NCI-H1105 (cell line): ENCODE data around the gene RIMS3.
"Not testable (repeated sequence)": the region's sequence is repeated elsewhere in the genome, so short reads cannot be mapped to it uniquely, and the experiment has no call there.

Experiments used
- DNase-seq: peaks from one replicate; lab custom pipeline; 2025; lab: John Stamatoyannopoulos, UW

The RIMS3 gene

DNA sequence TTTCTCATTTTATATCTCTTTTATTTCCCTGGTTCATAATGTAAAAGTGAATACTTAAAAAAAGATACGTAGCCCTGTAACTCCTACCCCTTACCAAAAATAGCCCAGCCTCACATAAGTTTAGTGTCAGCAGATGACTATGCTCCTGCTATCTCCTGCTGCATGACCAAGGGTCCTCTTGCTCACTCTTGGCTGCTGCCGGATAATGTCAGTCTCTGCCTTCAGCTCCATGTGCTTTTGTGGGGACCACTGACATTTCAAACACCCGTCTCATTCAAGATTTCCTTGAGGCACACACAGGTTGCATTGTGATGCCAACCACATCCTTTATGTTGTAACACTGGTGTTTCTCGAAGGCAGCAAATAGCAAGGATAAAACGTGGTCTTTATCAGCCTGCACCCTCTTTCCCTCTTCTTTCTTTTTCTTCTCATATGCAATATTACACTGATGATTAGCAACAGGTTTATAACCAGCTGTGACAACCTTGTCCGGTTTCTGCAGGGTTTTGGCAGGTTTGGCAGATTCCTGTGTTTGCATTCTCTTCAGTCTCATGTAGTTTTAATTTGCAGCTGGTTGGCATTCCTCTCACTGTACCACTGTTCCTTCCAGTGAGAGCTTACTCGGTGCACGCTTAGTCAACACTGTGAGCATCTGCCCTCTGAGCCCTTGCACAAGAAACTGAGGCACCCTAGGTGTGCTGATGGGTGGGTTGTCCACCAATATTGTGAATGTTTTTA is 71.9 kb downstream of the RIMS3 start:
- no peak for DNase-seq

DNA sequence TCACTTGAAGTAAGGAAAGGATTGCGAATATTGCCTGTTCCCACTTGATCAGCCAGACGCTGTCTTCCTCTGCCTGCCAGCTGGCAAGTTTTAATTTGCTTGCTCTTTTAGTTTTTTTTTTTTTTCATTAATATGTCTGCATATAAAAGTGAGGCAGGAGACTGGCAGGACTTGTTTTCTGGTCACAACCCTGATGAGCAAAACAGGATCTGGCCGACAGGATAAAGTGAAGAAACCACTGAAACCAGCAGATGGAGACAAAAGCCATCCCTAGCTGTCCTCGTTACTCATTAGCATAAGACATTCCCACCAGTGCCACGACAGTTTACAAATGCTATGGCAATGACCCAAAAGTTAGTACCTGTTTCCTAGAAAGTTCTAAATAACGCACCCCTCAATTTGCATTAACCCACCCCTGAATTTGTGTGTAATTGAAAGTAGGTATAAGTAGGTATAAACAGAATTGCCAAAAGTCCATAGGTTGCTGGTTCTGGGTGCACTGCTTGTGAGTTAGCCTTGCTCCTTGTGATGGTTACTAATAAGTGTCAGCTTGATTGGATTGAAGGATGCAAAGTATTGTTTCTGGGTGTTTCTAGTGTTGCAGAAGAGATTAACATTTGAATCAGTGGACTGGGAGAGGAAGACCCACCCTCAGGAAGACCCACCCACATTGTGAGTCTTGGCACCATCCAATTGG is 73.2 kb downstream of the RIMS3 start:
- DNase-seq: peak; percentile 31

DNA sequence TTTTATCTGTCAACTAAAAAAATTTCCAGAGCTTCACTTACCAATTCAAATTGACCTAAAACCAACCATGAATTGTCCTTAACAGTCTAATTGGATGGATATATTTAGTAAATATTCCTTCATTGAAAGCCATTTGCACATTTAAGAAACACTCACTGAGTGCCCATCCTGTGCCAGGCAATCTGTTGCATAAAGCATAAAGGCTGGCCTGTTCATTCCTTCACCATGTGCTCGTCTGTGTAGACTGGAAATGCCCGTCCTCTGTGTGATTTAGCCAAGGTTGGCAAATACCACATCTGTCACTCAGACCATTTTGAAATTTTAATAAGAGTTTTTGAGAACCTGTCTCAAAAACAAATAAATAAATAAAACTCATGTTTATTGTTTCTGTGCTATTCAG is 76.9 kb downstream of the RIMS3 start:
- no peak for DNase-seq

DNA sequence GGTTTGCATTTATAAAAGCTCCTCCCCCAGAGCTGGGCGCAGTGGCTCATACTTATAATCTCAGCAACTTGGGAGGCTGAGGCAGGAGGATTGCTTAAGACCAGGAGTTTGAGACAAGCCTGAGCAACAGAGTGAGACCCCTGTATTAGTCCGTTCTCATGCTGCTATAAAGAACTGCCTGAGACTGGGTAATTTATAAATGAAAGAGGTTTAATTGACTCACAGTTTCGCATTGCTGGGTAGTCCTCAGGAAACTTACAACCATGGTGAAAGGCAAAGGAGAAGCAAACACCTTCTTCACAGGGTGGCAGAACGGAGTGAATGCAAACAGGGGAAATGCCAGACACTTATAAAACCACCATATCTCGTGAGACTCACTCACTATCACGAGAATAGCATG is 81.5 kb downstream of the RIMS3 start:
- DNase-seq: no peak

DNA sequence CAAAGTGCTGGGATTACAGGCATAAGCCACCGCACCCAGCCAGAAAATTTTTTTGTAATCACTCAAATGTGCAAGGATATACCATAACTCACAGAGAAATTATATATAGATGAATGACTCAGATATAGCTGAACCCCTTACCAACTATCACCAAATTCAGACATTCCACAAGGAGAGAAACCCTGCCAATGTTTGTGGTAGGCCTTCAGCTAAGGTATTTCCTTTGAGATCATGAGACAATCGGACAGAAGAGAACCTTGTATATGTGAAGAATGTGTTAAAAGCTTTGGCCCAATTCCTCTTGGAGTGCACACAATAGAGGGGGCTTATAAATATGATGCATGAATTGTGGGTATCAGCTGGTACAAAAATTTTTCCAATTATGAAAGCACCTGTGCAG is 83.4 kb downstream of the RIMS3 start:
- no peak for DNase-seq

DNA sequence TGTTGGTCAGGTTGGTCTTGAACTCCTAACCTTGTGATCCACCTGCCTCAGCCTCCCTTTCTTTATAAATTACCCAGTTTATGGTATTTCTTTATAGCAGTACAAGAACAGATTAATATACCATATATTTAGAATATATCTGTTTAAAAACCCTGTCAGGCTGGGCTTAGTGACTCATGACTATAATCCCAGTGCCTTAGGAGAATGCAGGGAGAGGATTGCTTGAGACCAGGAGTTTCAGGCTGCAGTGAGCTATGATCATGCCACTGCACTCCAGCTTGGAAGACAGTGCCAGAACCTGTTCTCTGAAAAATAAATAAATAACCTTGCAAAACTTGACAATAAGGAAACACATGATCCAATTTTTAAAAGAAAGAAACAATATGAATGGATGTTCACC is 90.1 kb downstream of the RIMS3 start:
- no peak for DNase-seq

DNA sequence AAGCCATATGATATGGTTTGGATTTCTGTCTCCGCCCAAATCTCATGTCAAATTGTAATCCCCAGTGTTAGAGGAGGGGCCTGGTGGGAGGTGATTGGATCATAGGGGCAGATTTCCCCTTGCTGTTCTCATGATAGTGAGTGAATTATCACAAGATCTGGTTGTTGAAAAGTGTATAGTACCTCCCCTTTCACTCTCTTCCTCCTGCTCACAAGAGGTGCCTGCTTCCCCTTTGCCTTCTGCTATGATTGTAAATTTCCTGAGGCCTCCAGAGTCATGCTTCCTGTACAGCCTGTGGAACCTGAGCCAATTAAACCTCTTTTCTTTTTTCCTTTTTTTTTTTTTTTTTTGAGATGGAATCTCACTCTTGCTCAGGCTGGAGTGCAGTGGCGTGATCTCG is 90.7 kb downstream of the RIMS3 start:
- not testable (repeated sequence) for DNase-seq
